Thyroid gland (tissue), 4 donors: ENCODE results near the gene IFNLR1.

ENCODE experiments used
- POLR2A ChIP-seq, 2 donors: fragments of 450-650 bp; IDR thresholded peaks; one replicate each; pipeline ENCODE4 v1.6.1; 2017; ENCODE audit warnings: antibody characterized with exemption in 2 of 2, mild to moderate bottlenecking in 2 of 2, moderate library complexity in 1 of 2
- TF ChIP-seq, protein P1 (sequence below), 6 experiments: fragments of 200-600 bp in 3 of 6; fragments of 450-650 bp in 3 of 6; sonication (generic) in 3 of 6; IDR thresholded peaks; one replicate each; pipeline ENCODE4 v1.5.1; 2016 to 2019; ENCODE audit warnings: antibody characterized with exemption in 6 of 6, mild to moderate bottlenecking in 2 of 6, inconsistent platforms in 1 of 6, moderate library complexity in 1 of 6

DNA sequence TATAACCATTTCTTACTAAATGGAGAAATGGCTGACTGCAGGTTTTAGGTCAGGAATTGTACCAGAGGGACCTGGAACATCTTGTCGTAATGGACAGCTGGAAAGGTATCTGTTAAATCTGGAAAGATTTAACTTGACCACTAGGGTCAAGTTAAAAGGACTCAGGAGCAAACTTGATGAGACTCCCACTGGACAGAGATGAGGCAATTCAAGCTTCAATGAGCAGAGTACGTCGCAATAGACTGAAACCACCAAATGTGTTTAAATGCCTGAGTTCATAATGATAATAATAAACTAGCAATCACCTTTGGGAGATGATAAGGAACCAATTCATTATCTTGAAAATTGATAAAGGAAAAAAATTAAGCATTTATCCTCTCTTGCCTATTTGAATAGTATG, 8.7 kb downstream of the IFNLR1 start:
- TF ChIP-seq, protein P1, sequence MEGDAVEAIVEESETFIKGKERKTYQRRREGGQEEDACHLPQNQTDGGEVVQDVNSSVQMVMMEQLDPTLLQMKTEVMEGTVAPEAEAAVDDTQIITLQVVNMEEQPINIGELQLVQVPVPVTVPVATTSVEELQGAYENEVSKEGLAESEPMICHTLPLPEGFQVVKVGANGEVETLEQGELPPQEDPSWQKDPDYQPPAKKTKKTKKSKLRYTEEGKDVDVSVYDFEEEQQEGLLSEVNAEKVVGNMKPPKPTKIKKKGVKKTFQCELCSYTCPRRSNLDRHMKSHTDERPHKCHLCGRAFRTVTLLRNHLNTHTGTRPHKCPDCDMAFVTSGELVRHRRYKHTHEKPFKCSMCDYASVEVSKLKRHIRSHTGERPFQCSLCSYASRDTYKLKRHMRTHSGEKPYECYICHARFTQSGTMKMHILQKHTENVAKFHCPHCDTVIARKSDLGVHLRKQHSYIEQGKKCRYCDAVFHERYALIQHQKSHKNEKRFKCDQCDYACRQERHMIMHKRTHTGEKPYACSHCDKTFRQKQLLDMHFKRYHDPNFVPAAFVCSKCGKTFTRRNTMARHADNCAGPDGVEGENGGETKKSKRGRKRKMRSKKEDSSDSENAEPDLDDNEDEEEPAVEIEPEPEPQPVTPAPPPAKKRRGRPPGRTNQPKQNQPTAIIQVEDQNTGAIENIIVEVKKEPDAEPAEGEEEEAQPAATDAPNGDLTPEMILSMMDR (IDR thresholded peaks at IDR 0.05) = no peak
- TF ChIP-seq POLR2A (IDR thresholded peaks at IDR 0.05) = no peak
